ENCODE data around the gene PIN4. TPM values are rescaled to one million over a fixed set of nuclear protein-coding genes. Genes with fewer than 3 reads are reported as not detected.

PIN4 gene
- total RNA-seq, result 8.0 and 12.2 TPM in 2 replicates

GRCh38 chrX:72181178-72182125 is at the start of gene PIN4:
Gene PIN4, plus strand, starts transcription at chrX:72181757. Its CDS starts 29 bp downstream, at chrX:72181786.

DNA sequence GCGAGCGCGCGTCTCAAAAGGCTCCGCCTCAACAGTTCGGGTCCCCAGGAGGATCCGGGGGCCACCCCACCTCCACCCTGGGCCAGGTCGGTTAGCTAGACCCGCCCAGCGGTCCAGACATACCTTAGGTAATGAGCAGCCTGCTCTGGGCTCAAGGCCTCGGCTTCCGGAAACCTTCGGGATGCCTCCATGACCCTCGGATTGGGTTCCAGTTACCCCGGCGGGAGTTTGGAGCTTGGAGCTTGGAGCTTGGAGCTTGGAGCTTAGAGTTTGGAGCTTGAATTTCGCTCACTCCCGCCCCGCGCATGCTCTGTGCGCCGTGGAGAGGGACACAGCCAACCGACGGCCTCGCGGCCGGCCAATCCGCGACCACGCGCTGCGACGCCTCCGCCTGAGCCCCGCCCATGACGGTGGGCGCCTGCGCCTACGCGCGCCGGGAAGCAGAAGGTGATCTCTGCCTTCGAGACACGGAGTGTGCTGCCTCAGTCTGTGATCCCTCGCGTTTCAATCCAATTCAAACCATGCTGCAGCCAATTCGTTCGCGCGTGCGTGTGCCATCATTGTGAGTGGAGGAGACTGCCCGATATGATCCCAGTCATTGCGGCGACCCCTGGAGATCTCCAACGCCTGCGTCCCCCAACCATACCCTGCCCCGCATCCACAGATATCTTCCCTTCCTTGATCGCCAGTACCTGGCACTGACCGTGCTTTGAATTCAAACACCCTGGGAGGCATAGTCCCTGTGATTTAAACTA is 57.3 kb downstream of the PIN4 start, which contains the start of gene ERCC6L:
Gene ERCC6L (minus strand): TSS at position 307 of the 755 bp plus-strand sequence. CDS start 116 bp downstream, at position 191.

Other genes starting within 250 kb of the PIN4 start
- 0.44 and 0.60 TPM in 2 replicates for gene RTL5, start 49.8 kb upstream of the PIN4 start, total RNA-seq
- gene ERCC6L, start 57.3 kb downstream of the PIN4 start, total RNA-seq, result 6.7 and 7.9 TPM in 2 replicates
- 1,036 and 1,062 TPM in 2 replicates for gene RPS4X, start 95.5 kb downstream of the PIN4 start, total RNA-seq
- gene CITED1, start 124.2 kb downstream of the PIN4 start, total RNA-seq, result not detected in 2 replicates